OCI-LY7 (cell line): ENCODE data around the gene SLC23A1. TPM values are rescaled to one million over a fixed set of nuclear protein-coding genes. Genes with fewer than 3 reads are reported as not detected.

Experiments
- BruUV-seq: library from RNA; stranded (reverse); fragments of 400-500 nt; replicated peaks from 2 replicates; lab custom pipeline; 2021; lab: Mats Ljungman, UMichigan
- CTCF ChIA-PET: fragments of 300-600 bp; sonication (Branson Sonifier 250); formaldehyde crosslinking; loops from one replicate; lab custom pipeline; 2022; ENCODE audit warnings: antibody characterized with exemption; ENCODE audit not compliant: unreplicated experiment; lab: Charles Lee
- POLR2A ChIA-PET: fragments of 300-600 bp; sonication (Branson Sonifier 250); formaldehyde crosslinking; loops from one replicate; lab custom pipeline; 2022; ENCODE audit warnings: antibody characterized with exemption; lab: Charles Lee
- DNase-seq: peaks from one replicate; pipeline ENCODE4 v3.0.0-alpha.2; 2015; ENCODE audit warnings: low spot score
- H2AFZ ChIP-seq: fragments of 200-600 bp; sonication (generic), shearing (Covaris generic); 2 replicates; pipeline ENCODE4 v1.6.1; 2014; ENCODE audit warnings: mild to moderate bottlenecking, antibody characterized with exemption, low read length, moderate library complexity
- H3K27ac ChIP-seq: fragments of 200-600 bp; sonication (generic); 2 replicates; pipeline ENCODE4 v1.5.1; 2014; ENCODE audit warnings: mixed run types, low read depth, mild to moderate bottlenecking, moderate library complexity, low read length, inconsistent platforms; ENCODE audit not compliant: poor library complexity, severe bottlenecking
- H3K36me3 ChIP-seq: fragments of 200-600 bp; sonication (generic); 2 replicates; pipeline ENCODE4 v1.6.1; 2014; ENCODE audit warnings: mild to moderate bottlenecking, antibody characterized with exemption, low read length, moderate library complexity, mixed read lengths; ENCODE audit not compliant: insufficient read depth
- H3K4me1 ChIP-seq: fragments of 200-600 bp; sonication (generic); 2 replicates; pipeline ENCODE4 v1.5.1; 2014; ENCODE audit warnings: mild to moderate bottlenecking, low read length; ENCODE audit not compliant: insufficient read depth, poor library complexity, severe bottlenecking
- H3K4me2 ChIP-seq: fragments of 200-600 bp; sonication (generic); 2 replicates; pipeline ENCODE4 v1.6.1; 2014; ENCODE audit warnings: mild to moderate bottlenecking, low read length
- H3K4me3 ChIP-seq: fragments of 200-600 bp; sonication (generic); 2 replicates; pipeline ENCODE4 v1.5.1; 2014; ENCODE audit warnings: mild to moderate bottlenecking, low read depth, low read length; ENCODE audit not compliant: poor library complexity, severe bottlenecking
- H3K79me2 ChIP-seq: fragments of 200-600 bp; sonication (generic); 2 replicates; pipeline ENCODE4 v1.6.1; 2016; ENCODE audit warnings: low read depth, mild to moderate bottlenecking, low read length, moderate library complexity, mixed read lengths; ENCODE audit not compliant: insufficient read depth
- H3K9me2 ChIP-seq: fragments of 200-600 bp; sonication (generic); 2 replicates; pipeline ENCODE4 v1.6.1; 2016; ENCODE audit warnings: mild to moderate bottlenecking, low read length, mixed read lengths; ENCODE audit not compliant: insufficient read depth
- H3K9me3 ChIP-seq: fragments of 200-600 bp; sonication (generic); 2 replicates; pipeline ENCODE4 v1.6.1; 2014; ENCODE audit warnings: mild to moderate bottlenecking, mixed run types, low read length, mixed read lengths
- H4K20me1 ChIP-seq: fragments of 200-600 bp; sonication (generic); 2 replicates; pipeline ENCODE4 v1.6.1; 2014; ENCODE audit warnings: mild to moderate bottlenecking, antibody characterized with exemption, low read length, moderate library complexity, mixed read lengths; ENCODE audit not compliant: insufficient read depth
- CTCF ChIP-seq: fragments of 200-600 bp; sonication (generic); conservative IDR thresholded peaks from 2 replicates; pipeline ENCODE4 v1.5.1; 2014; ENCODE audit warnings: mild to moderate bottlenecking, antibody characterized with exemption, low read length, moderate library complexity, mixed read lengths
- EZH2phosphoT487 ChIP-seq: fragments of 200-600 bp; sonication (generic); IDR thresholded peaks from 2 replicates; pipeline ENCODE4 v1.6.1; 2018; ENCODE audit warnings: low read depth, borderline replicate concordance, mild to moderate bottlenecking, mixed run types, antibody characterized with exemption, low read length, moderate library complexity, mixed read lengths
- intact Hi-C: fragments of 100-400 bp; cut with micrococcal nuclease; formaldehyde crosslinking; loops from one replicate; pipeline ENCODE4 v1.10.0; 2022; ENCODE audit not compliant: unreplicated experiment
- total RNA-seq, 2 experiments: library from RNA; depleted of rRNA in 1 of 2; stranded (reverse); fragments of >200 nt in 1 of 2; shearing (Covaris generic) in 1 of 2; gene quantifications; 2 replicates each; pipeline ENCODE4 v1.2.3, GENCODE V29; 2014 to 2022

Gene SLC23A1
- total RNA-seq, 2 experiments from 2014 or later, result 20.3 to 63.1 TPM

- intact Hi-C loops, result loop anchor here (1.0 to 5.0 kb wide), 3 partner anchors 48 to 813 kb away; partner anchors contain the start of gene HSPA9
- Histone ChIP-seq H3K36me3 (peaks cover 55% of the 10 kb centered on the region), H3K4me1 (peaks cover 68% of the 10 kb centered on the region), H3K4me3 (peak within 1 kb of the TSS; percentile 79), H3K9me2 (no peaks in the 10 kb centered on the region), H3K4me2 (peak within 1 kb of the TSS; percentile 99), H3K27ac (peak within 1 kb of the TSS; percentile 90), H4K20me1 (peaks cover 7% of the 10 kb centered on the region; the same call in 1 of the 2 replicates), H2AFZ (no peak within 1 kb of the TSS), H3K9me3 (no peaks in the 10 kb centered on the region), H3K79me2 (peaks cover 75% of the 10 kb centered on the region)
- ChIA-PET CTCF (interaction anchor here (0.6 to 2.2 kb wide), 4 partner anchors 13 to 255 kb away, joined by 3 to 12 read pairs (median 4); partner anchors contain the start of gene SPATA24), POLR2A (interaction anchor here (0.9 to 1.4 kb wide), 3 partner anchors 8 to 48 kb away, joined by 3 to 5 read pairs (median 4); no protein-coding TSS in a partner anchor)
- peak; percentile 95 for DNase-seq
- TF ChIP-seq CTCF (no peak), EZH2phosphoT487 (no peak)
- BruUV-seq, result no TSS peak
These were observed 6.9 kb upstream of the SLC23A1 start, which contains the start of gene MZB1 for GRCh38 chr5:139389701-139390638. MZB1 (minus strand) TSS chr5:139389913; CDS start chr5:139389856, 57 bp downstream.

GRCh38 chr5:139388198-139388821 is 5.2 kb upstream of the SLC23A1 start:
- no peak for TF ChIP-seq EZH2phosphoT487
- no peak for TF ChIP-seq CTCF
- Histone ChIP-seq H3K27ac (peak overlapping the region; percentile 90), H3K4me3 (peak overlapping the region; percentile 79), H3K4me2 (peak overlapping the region; percentile 99), H3K9me3 (no peaks in the 10 kb centered on the region), H3K36me3 (peaks cover 56% of the 10 kb centered on the region), H3K79me2 (peaks cover 66% of the 10 kb centered on the region), H3K4me1 (peaks cover 68% of the 10 kb centered on the region), H4K20me1 (peaks cover 7% of the 10 kb centered on the region; the same call in 1 of the 2 replicates), H3K9me2 (no peaks in the 10 kb centered on the region), H2AFZ (no peak overlapping the region)
- BruUV-seq, result no TSS peak
- peak; percentile 96 for DNase-seq
- intact Hi-C loops, result no loop called here
- ChIA-PET CTCF (no interaction called here), POLR2A (interaction anchor here (0.6 to 1.8 kb wide), 6 partner anchors 16 to 884 kb away, joined by 3 to 6 read pairs (median 3); partner anchors contain the start of gene MATR3)
